Stimulated activated naive CD8-positive, alpha-beta T cell treated with anti-CD3 and anti-CD28 coated beads, Interleukin-15, Interleukin-2, amounts not matched to agents 100 ng/mL and 50 ng/mL, for 24 hours (primary cell): Measurements from ENCODE around the gene RAX.
A peak's percentile ranks its signal among the peaks of the same experiment; 100 is the strongest.
"Not testable (repeated sequence)": the region's sequence is repeated elsewhere in the genome, so short reads cannot be mapped to it uniquely, and the experiment has no call there.

Experiments
- H3K27ac Mint-ChIP-seq: one replicate; pipeline ENCODE4 v1.8.0; 2021; ENCODE audit warnings: mild to moderate bottlenecking, mixed read lengths
- H3K27me3 Mint-ChIP-seq: one replicate; pipeline ENCODE4 v1.8.0; 2021; ENCODE audit warnings: mixed read lengths
- H3K36me3 Mint-ChIP-seq: one replicate; pipeline ENCODE4 v1.8.0; 2021; ENCODE audit warnings: low read depth, mixed read lengths
- H3K4me1 Mint-ChIP-seq: one replicate; pipeline ENCODE4 v1.8.0; 2021; ENCODE audit warnings: low read depth, mixed read lengths
- H3K4me3 Mint-ChIP-seq: one replicate; pipeline ENCODE4 v1.8.0; 2021; ENCODE audit warnings: mild to moderate bottlenecking, mixed read lengths
- H3K9me3 Mint-ChIP-seq: one replicate; pipeline ENCODE4 v1.8.0; 2021; ENCODE audit warnings: mixed read lengths

RAX gene

GRCh38 chr18:59267503-59268126, 5.6 kb downstream of the RAX start:
- peaks cover 85% of the 10 kb centered on the region for H3K27me3 Mint-ChIP-seq
- H3K27ac Mint-ChIP-seq = no peak overlapping the region
- no peaks in the 10 kb centered on the region for H3K36me3 Mint-ChIP-seq
- H3K4me3 Mint-ChIP-seq = peak overlapping the region; percentile 20
- no peaks in the 10 kb centered on the region for H3K9me3 Mint-ChIP-seq
- H3K4me1 Mint-ChIP-seq = peaks cover 18% of the 10 kb centered on the region

DNA sequence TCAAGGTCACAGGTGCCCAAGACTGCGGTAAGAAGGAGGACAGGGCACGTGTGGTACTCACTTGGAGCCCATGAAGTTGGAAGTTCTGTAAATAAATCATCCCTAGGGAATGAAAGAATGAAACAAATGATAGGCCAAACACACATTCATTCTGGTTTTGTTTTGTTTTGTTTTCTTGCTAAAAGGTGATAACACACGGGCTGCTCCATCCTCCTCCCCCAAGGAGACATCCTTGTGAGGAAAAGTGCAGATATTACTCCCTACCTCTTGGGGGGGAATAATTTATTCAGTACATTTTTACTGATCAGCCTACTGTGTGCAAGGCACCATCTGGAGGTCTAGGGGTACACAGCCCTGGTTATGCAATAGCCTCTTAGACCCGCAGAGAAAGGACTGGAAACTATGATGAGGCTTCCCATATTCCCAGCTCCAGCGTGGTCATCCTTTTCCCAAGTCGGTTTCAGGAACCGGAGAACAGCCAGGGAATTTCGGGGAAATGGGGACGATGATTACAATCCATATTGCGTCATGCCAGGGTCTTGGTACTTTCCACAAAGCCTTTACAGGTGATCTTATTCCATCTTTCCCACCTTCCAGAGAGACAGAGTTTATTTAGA, 6.3 kb downstream of the RAX start:
- Mint-ChIP-seq H3K9me3 (no peaks in the 10 kb centered on the region), H3K27me3 (peaks cover 87% of the 10 kb centered on the region), H3K36me3 (no peaks in the 10 kb centered on the region), H3K27ac (no peak overlapping the region), H3K4me1 (peaks cover 16% of the 10 kb centered on the region), H3K4me3 (no peak overlapping the region)

DNA sequence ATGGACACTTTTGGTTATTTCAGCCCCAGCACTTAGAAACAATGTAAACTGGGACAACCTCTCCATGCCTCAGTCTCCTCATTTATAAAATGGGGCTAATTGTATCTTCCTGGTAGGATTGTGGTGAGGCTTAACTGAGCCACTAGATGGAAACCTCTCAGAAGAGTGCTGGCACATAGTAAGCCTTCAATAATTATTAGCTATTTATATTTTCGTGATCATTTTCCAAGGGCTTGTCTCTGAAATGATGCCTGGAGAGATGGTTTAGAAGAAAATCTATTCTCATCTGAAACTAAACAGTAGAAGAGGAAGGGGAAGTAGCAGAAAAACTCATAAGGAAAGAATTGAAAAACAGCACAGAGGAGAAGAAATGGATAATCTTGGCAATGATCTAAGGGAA, 6.8 kb downstream of the RAX start:
- no peaks in the 10 kb centered on the region for H3K36me3 Mint-ChIP-seq
- no peak overlapping the region for H3K27ac Mint-ChIP-seq
- peaks cover 12% of the 10 kb centered on the region for H3K4me1 Mint-ChIP-seq
- H3K4me3 Mint-ChIP-seq = no peak overlapping the region
- no peaks in the 10 kb centered on the region for H3K9me3 Mint-ChIP-seq
- H3K27me3 Mint-ChIP-seq = peaks cover 87% of the 10 kb centered on the region

- H3K4me3 Mint-ChIP-seq = no peak overlapping the region
- peaks cover 12% of the 10 kb centered on the region for H3K4me1 Mint-ChIP-seq
- peaks cover 82% of the 10 kb centered on the region for H3K27me3 Mint-ChIP-seq
- no peaks in the 10 kb centered on the region for H3K36me3 Mint-ChIP-seq
- no peaks in the 10 kb centered on the region for H3K9me3 Mint-ChIP-seq
- H3K27ac Mint-ChIP-seq = no peak overlapping the region
These were observed 7.3 kb downstream of the RAX start for GRCh38 chr18:59265974-59266369.

DNA sequence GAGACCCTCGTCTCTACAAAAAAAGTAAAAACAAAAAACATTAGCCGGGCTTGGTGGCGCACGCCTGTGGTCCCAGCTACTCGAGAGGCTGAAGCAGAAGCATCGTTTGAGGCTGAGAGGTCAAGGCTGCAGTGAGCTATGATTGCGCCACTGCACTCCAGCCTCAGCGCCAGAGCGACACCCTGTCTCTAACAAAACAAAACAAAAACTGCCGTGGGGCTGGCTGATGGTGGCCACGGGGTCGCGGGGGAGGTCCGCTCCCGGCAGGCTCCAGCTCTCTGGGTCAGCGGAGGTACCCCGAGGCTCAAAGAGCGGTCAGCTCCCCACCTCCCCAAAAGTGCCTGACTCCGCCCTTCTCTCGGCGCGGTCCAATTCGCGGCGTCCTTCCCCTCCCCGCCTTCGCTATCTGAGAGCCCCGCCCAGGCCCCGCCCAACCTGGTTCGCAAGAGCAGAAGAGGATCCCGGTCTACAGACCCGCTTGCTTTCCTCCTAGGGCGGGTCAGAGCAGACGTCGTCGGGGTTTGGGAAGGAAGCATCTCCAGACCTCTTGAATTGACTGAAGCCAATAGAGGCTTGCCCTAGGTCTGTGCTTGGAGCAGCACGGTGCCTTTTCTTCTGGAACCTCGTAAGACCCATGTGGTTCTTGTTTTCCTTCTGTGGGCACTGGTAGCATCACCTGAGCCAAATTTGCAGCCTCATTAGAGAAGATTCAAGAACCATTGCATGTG, 7.8 kb downstream of the RAX start:
- no peaks in the 10 kb centered on the region for H3K9me3 Mint-ChIP-seq
- peaks cover 12% of the 10 kb centered on the region for H3K4me1 Mint-ChIP-seq
- H3K27me3 Mint-ChIP-seq = peaks cover 82% of the 10 kb centered on the region
- peak overlapping the region; percentile 53 for H3K4me3 Mint-ChIP-seq
- no peak overlapping the region for H3K27ac Mint-ChIP-seq
- H3K36me3 Mint-ChIP-seq = no peaks in the 10 kb centered on the region

- H3K9me3 Mint-ChIP-seq = no peaks in the 10 kb centered on the region
- H3K27me3 Mint-ChIP-seq = peaks cover 78% of the 10 kb centered on the region
- H3K27ac Mint-ChIP-seq = no peak overlapping the region
- peak overlapping the region; percentile 53 for H3K4me3 Mint-ChIP-seq
- H3K36me3 Mint-ChIP-seq = no peaks in the 10 kb centered on the region
- H3K4me1 Mint-ChIP-seq = peaks cover 7% of the 10 kb centered on the region
These were observed 8.5 kb downstream of the RAX start for GRCh38 chr18:59264651-59265245.

GRCh38 chr18:59264121-59264571, 9.1 kb downstream of the RAX start:
- Mint-ChIP-seq H3K36me3 (no peaks in the 10 kb centered on the region), H3K9me3 (no peaks in the 10 kb centered on the region), H3K4me1 (peaks cover 3% of the 10 kb centered on the region), H3K27ac (no peak overlapping the region), H3K27me3 (peaks cover 80% of the 10 kb centered on the region), H3K4me3 (no peak overlapping the region)

- Mint-ChIP-seq H3K27ac (no peak overlapping the region), H3K4me1 (peaks cover 3% of the 10 kb centered on the region), H3K36me3 (no peaks in the 10 kb centered on the region), H3K4me3 (no peak overlapping the region), H3K27me3 (peaks cover 83% of the 10 kb centered on the region), H3K9me3 (no peaks in the 10 kb centered on the region)
These were observed 9.6 kb downstream of the RAX start for GRCh38 chr18:59263661-59264060.

- H3K27me3 Mint-ChIP-seq = peaks cover 71% of the 10 kb centered on the region
- H3K4me1 Mint-ChIP-seq, H3K36me3 Mint-ChIP-seq, H3K27ac Mint-ChIP-seq, H3K4me3 Mint-ChIP-seq, H3K9me3 Mint-ChIP-seq: not testable (repeated sequence)
These were observed 11.0 kb downstream of the RAX start for GRCh38 chr18:59262243-59262642.

GRCh38 chr18:59261842-59262241, 11.4 kb downstream of the RAX start:
- not testable (repeated sequence) for H3K36me3 Mint-ChIP-seq, H3K27ac Mint-ChIP-seq, H3K9me3 Mint-ChIP-seq, H3K4me3 Mint-ChIP-seq, H3K4me1 Mint-ChIP-seq
- H3K27me3 Mint-ChIP-seq = peaks cover 68% of the 10 kb centered on the region

DNA sequence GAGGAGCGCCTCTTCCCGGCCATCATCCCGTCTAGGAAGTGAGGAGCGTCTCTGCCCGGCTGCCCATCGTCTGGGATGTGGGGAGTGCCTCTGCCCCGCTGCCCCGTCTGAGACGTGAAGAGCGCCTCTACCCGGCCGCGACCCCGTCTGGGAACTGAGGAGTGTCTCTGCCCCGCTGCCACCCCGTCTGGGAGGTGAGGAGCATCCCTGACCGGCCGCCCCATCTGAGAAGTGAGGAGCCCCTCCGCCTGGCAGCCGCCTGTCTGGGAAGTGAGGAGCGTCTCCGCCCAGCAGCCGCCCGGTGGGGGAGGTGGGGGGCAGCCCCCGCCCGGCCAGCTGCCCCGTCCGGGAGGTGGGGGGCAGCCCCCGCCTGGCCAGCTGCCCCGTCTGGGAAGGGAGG, 17.8 kb downstream of the RAX start:
- H3K27me3 Mint-ChIP-seq = peaks cover 45% of the 10 kb centered on the region

DNA sequence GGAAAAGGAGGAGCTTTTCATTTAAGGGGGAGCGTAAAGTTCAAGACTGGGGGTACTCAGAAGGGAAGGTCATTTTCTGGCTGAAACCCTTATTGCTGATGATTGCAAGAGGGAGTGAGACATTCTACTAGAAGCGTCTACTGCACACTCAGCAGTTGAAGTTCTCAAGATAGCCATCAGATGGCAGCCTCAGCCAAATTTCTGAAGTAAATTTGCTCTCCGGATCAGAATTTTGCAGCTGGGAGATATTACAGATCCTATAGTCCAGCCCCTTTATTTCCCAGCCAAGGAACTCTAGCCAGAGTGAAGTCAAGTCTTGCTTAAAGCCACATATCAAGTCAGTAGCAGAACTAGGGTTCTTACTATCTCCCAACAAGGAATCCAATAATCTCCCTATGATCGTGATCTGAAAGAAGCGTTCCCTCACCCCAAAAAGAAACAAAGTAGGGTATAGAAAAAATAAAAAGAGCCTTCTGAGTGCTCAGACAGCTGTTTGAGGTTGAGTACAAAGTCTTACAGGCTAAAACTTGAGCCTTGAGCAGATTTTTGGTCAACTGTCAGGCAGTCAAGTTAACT, 24.0 kb downstream of the RAX start:
- H3K9me3 Mint-ChIP-seq = no peaks in the 10 kb centered on the region
- H3K27me3 Mint-ChIP-seq = peaks cover 64% of the 10 kb centered on the region
- H3K4me1 Mint-ChIP-seq = no peaks in the 10 kb centered on the region
- no peaks in the 10 kb centered on the region for H3K36me3 Mint-ChIP-seq
- no peak overlapping the region for H3K27ac Mint-ChIP-seq
- H3K4me3 Mint-ChIP-seq = no peak overlapping the region

More for the DNA sequence above, 17.8 kb downstream of the RAX start:
- not testable (repeated sequence) for H3K27ac Mint-ChIP-seq, H3K36me3 Mint-ChIP-seq, H3K9me3 Mint-ChIP-seq, H3K4me3 Mint-ChIP-seq, H3K4me1 Mint-ChIP-seq

DNA sequence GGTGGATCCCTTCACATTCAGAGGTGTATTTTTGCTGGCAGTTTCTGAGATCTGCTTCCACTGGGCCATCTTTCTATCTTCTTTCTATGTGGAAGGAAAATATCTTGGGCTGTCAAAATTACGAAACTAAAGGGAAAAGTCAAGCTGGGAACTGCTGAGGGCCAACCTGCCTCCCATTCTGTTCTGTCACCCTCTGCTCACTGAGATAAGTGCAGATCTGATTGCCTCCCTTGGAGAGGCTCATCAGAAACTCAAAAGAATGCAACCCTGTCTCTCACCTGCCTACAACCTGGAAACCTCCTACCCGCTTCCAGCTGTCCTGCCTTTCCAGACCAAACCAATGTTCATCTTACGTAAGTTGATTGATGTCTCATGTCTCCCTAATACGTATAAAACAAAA, 26.5 kb downstream of the RAX start:
- Mint-ChIP-seq H3K36me3 (no peaks in the 10 kb centered on the region), H3K9me3 (no peaks in the 10 kb centered on the region), H3K27ac (no peak overlapping the region), H3K27me3 (peaks cover 53% of the 10 kb centered on the region), H3K4me1 (no peaks in the 10 kb centered on the region), H3K4me3 (no peak overlapping the region)

GRCh38 chr18:59242906-59243305, 30.3 kb downstream of the RAX start:
- Mint-ChIP-seq H3K9me3 (no peaks in the 10 kb centered on the region), H3K27me3 (peaks cover 28% of the 10 kb centered on the region), H3K4me1 (no peaks in the 10 kb centered on the region), H3K27ac (no peak overlapping the region), H3K4me3 (no peak overlapping the region), H3K36me3 (no peaks in the 10 kb centered on the region)

- peaks cover 20% of the 10 kb centered on the region for H3K27me3 Mint-ChIP-seq
These were observed 33.6 kb downstream of the RAX start for GRCh38 chr18:59239642-59240041.

More at GRCh38 chr18:59239642-59240041, 33.6 kb downstream of the RAX start:
- no peaks in the 10 kb centered on the region for H3K4me1 Mint-ChIP-seq
- no peak overlapping the region for H3K27ac Mint-ChIP-seq
- no peak overlapping the region for H3K4me3 Mint-ChIP-seq
- H3K9me3 Mint-ChIP-seq = no peaks in the 10 kb centered on the region
- H3K36me3 Mint-ChIP-seq = no peaks in the 10 kb centered on the region
